ENCODE measurements around the gene ESPNL.

The ESPNL gene

GRCh38 chr2:238130696-238131628 is 30.8 kb downstream of the ESPNL start:
- DNase-seq: no peak

GRCh38 chr2:238131761-238132462 is 31.8 kb downstream of the ESPNL start:
- DNase-seq: no peak

- no peak for DNase-seq
Observed at GRCh38 chr2:238132463-238133450, 32.6 kb downstream of the ESPNL start.

GRCh38 chr2:238133499-238134392 is 33.6 kb downstream of the ESPNL start:
- no peak for DNase-seq

- DNase-seq: no peak
Observed at GRCh38 chr2:238134393-238134785, 34.2 kb downstream of the ESPNL start.

GRCh38 chr2:238135601-238136150 is 35.5 kb downstream of the ESPNL start:
- DNase-seq: no peak

- no peak for DNase-seq
Observed at GRCh38 chr2:238136820-238137537, 36.8 kb downstream of the ESPNL start.

GRCh38 chr2:238137885-238138284 is 37.7 kb downstream of the ESPNL start:
- DNase-seq: no peak

- DNase-seq: no peak
Observed at GRCh38 chr2:238138331-238139195, 38.4 kb downstream of the ESPNL start, which contains the start of gene KLHL30. TSS of gene KLHL30 (plus strand) at chr2:238138668. CDS start at chr2:238140755, 2,087 bp downstream.

GRCh38 chr2:238139196-238140039 is 39.3 kb downstream of the ESPNL start:
- DNase-seq: no peak

GRCh38 chr2:238140040-238140439 is 39.9 kb downstream of the ESPNL start:
- DNase-seq: no peak

GRCh38 chr2:238140721-238141540 is 40.8 kb downstream of the ESPNL start:
- no peak for DNase-seq

- no peak for DNase-seq
Observed at GRCh38 chr2:238141541-238142318, 41.6 kb downstream of the ESPNL start.

GRCh38 chr2:238142382-238143205 is 42.5 kb downstream of the ESPNL start:
- DNase-seq: no peak

GRCh38 chr2:238143239-238143951 is 43.3 kb downstream of the ESPNL start:
- peak; percentile 47 for DNase-seq

Measured in NCI-H82 (cell line).